ENCODE results near the gene RASGEF1B. TPM values are rescaled to one million over a fixed set of nuclear protein-coding genes. Genes with fewer than 3 reads are reported as not detected.

The RASGEF1B gene
- total and polyA plus RNA-seq, 2 of the 13 experiments (the other 11 are each of a cell fraction or from before 2014, with no cell fraction given): 0.04 TPM

GRCh38 chr4:81431971-81432370 lies 39.7 kb downstream of the RASGEF1B start:
- FAIRE-seq (no peak), DNase-seq (ENCODE audit: low spot score) (no peak), ATAC-seq (no peak)
- Histone ChIP-seq H3K4me3 (replicated peaks in 1 of 3; ENCODE audit: insufficient read depth in 1 of 3, low read depth in 2 of 3, low read length in 3 of 3) (no peak overlapping the region), H3K9me3 (ENCODE audit: low read length) (no peaks in the 10 kb centered on the region), H3K36me3 (replicated peaks in 1 of 2; ENCODE audit: control insufficient read depth in 1 of 2, insufficient read depth in 2 of 2, low read length in 2 of 2) (no peaks in the 10 kb centered on the region), H3K27me3 (ENCODE audit: control insufficient read depth in 1 of 2, insufficient read depth in 2 of 2, low read length in 2 of 2) (no peaks in the 10 kb centered on the region), H3K9ac (ENCODE audit: insufficient read depth, low read depth, low read length) (no peak overlapping the region), H4K20me1 (ENCODE audit: insufficient read depth, low read length) (no peaks in the 10 kb centered on the region), H2AFZ (ENCODE audit: low read length) (no peak overlapping the region), H3K4me1 (ENCODE audit: insufficient read depth, low read length) (no peaks in the 10 kb centered on the region), H3K27ac (ENCODE audit: extremely low read length, insufficient read depth, low read length) (no peak overlapping the region), H3K4me2 (ENCODE audit: low read depth, low read length) (no peak overlapping the region), H3K79me2 (ENCODE audit: insufficient read depth, low read length) (no peaks in the 10 kb centered on the region)
- 86% methylated on average over 1 of the region's 1 CpG for WGBS (ENCODE audit: low lambda C conversion rate)
- POLR2A ChIA-PET: no interaction called here
- no peak for TF ChIP-seq ZNF33A (CRISPR knock-in tag; IDR thresholded peaks at IDR 0.05; ENCODE audit: borderline replicate concordance)
- in situ Hi-C loops (cut with HindIII; ENCODE audit: extremely low pct_ligation_motif_present, low pct_unique_long_range_greater_than_20kb) (no loop called here), intact Hi-C loops (cut with micrococcal nuclease; ENCODE audit: unreplicated experiment) (no loop called here)
- BruUV-seq (replicated peaks): no TSS peak
- CTCF ChIA-PET (ENCODE audit: low intra/inter-chr PET ratio, low total read pairs): no interaction called here

GRCh38 chr4:81429607-81430006 lies 42.1 kb downstream of the RASGEF1B start:
- FAIRE-seq (no peak), ATAC-seq (no peak), DNase-seq (ENCODE audit: low spot score) (no peak)
- Histone ChIP-seq H3K4me2 (ENCODE audit: low read depth, low read length) (no peak overlapping the region), H3K9ac (ENCODE audit: insufficient read depth, low read depth, low read length) (no peak overlapping the region), H3K4me1 (ENCODE audit: insufficient read depth, low read length) (no peaks in the 10 kb centered on the region), H2AFZ (ENCODE audit: low read length) (no peak overlapping the region), H3K4me3 (replicated peaks in 1 of 3; ENCODE audit: insufficient read depth in 1 of 3, low read depth in 2 of 3, low read length in 3 of 3) (no peak overlapping the region), H4K20me1 (ENCODE audit: insufficient read depth, low read length) (no peaks in the 10 kb centered on the region), H3K27ac (ENCODE audit: extremely low read length, insufficient read depth, low read length) (no peak overlapping the region), H3K36me3 (replicated peaks in 1 of 2; ENCODE audit: control insufficient read depth in 1 of 2, insufficient read depth in 2 of 2, low read length in 2 of 2) (no peaks in the 10 kb centered on the region), H3K27me3 (ENCODE audit: control insufficient read depth in 1 of 2, insufficient read depth in 2 of 2, low read length in 2 of 2) (no peaks in the 10 kb centered on the region), H3K79me2 (ENCODE audit: insufficient read depth, low read length) (no peaks in the 10 kb centered on the region), H3K9me3 (ENCODE audit: low read length) (no peaks in the 10 kb centered on the region)
- TF ChIP-seq GABPB1 (CRISPR knock-in tag; IDR thresholded peaks at IDR 0.05) (no peak), ZNF432 (CRISPR knock-in tag; IDR thresholded peaks at IDR 0.05; ENCODE audit: borderline replicate concordance) (no peak)
- intact Hi-C loops (cut with micrococcal nuclease; ENCODE audit: unreplicated experiment): no loop called here
- CTCF ChIA-PET (ENCODE audit: low intra/inter-chr PET ratio, low total read pairs): no interaction called here
- no TSS peak for BruUV-seq (replicated peaks)
- 88% methylated on average over 25 of the region's 25 CpGs for WGBS (ENCODE audit: low lambda C conversion rate)
- POLR2A ChIA-PET: no interaction called here
- in situ Hi-C loops (cut with HindIII; ENCODE audit: extremely low pct_ligation_motif_present, low pct_unique_long_range_greater_than_20kb): no loop called here

All from HepG2 (cell line).